KMS-11 (cell line): Measurements from ENCODE around the gene LRRC59.

Source experiments
- H2AFZ ChIP-seq: fragments of 200-600 bp; sonication (generic); 2 replicates; pipeline ENCODE4 v1.6.1; 2016; ENCODE audit warnings: antibody characterized with exemption, mixed run types, low read depth
- H3K27ac ChIP-seq: fragments of 200-600 bp; sonication (generic); 2 replicates; pipeline ENCODE4 v1.6.1; 2016; ENCODE audit warnings: mild to moderate bottlenecking, mixed run types
- H3K27me3 ChIP-seq: fragments of 200-600 bp; sonication (generic); 2 replicates; pipeline ENCODE4 v1.6.1; 2017; ENCODE audit warnings: mild to moderate bottlenecking, low read depth, mixed run types, moderate library complexity; ENCODE audit not compliant: insufficient read depth
- H3K36me3 ChIP-seq: fragments of 200-600 bp; sonication (generic); 2 replicates; pipeline ENCODE4 v1.6.1; 2017; ENCODE audit warnings: mild to moderate bottlenecking, mixed run types; ENCODE audit not compliant: insufficient read depth
- H3K4me1 ChIP-seq: fragments of 200-600 bp; sonication (generic); 2 replicates; pipeline ENCODE4 v1.6.1; 2016; ENCODE audit warnings: mild to moderate bottlenecking, low read depth, mixed run types; ENCODE audit not compliant: poor library complexity, severe bottlenecking
- H3K4me2 ChIP-seq: fragments of 200-600 bp; sonication (generic); 2 replicates; pipeline ENCODE4 v1.7.0; 2016; ENCODE audit warnings: mild to moderate bottlenecking, mixed run types
- H3K4me3 ChIP-seq: fragments of 200-600 bp; sonication (generic); IDR thresholded peaks from 2 replicates; pipeline ENCODE4 v1.6.1; 2017; ENCODE audit warnings: low read depth, low read length, mixed read lengths; ENCODE audit not compliant: insufficient read depth
- H3K79me2 ChIP-seq: fragments of 200-600 bp; sonication (generic); 2 replicates; pipeline ENCODE4 v1.6.1; 2016; ENCODE audit warnings: low read depth, mixed run types; ENCODE audit not compliant: insufficient read depth
- H3K9ac ChIP-seq: fragments of 200-600 bp; sonication (generic); 2 replicates; pipeline ENCODE4 v1.6.1; 2016; ENCODE audit warnings: mild to moderate bottlenecking, mixed run types
- H4K20me1 ChIP-seq: fragments of 200-600 bp; sonication (generic); 2 replicates; pipeline ENCODE4 v1.6.1; 2016; ENCODE audit warnings: mild to moderate bottlenecking, mixed run types; ENCODE audit not compliant: insufficient read depth
- CTCF ChIP-seq: fragments of 200-600 bp; sonication (generic); conservative IDR thresholded peaks from 2 replicates; pipeline ENCODE4 v1.6.1; 2017; ENCODE audit warnings: low read depth, mild to moderate bottlenecking, antibody characterized with exemption, low read length, moderate library complexity, mixed read lengths

Gene LRRC59

GRCh38 chr17:50355701-50356341 lies 41.5 kb downstream of the LRRC59 start:
- no peak for TF ChIP-seq CTCF
- Histone ChIP-seq H3K27ac (no peak overlapping the region), H3K9ac (no peak overlapping the region), H3K36me3 (no peaks in the 10 kb centered on the region), H2AFZ (no peak overlapping the region), H3K4me2 (no peak overlapping the region), H3K27me3 (no peaks in the 10 kb centered on the region), H4K20me1 (no peaks in the 10 kb centered on the region), H3K79me2 (no peaks in the 10 kb centered on the region), H3K4me3 (no peak overlapping the region), H3K4me1 (no peaks in the 10 kb centered on the region)

- H3K4me1 ChIP-seq = no peaks in the 10 kb centered on the region
- no peak overlapping the region for H3K27ac ChIP-seq
- no peak overlapping the region for H3K9ac ChIP-seq
- H3K4me2 ChIP-seq = no peak overlapping the region
- no peaks in the 10 kb centered on the region for H3K36me3 ChIP-seq
- no peaks in the 10 kb centered on the region for H3K79me2 ChIP-seq
- no peak overlapping the region for H2AFZ ChIP-seq
- no peak for TF ChIP-seq CTCF
- no peaks in the 10 kb centered on the region for H4K20me1 ChIP-seq
- H3K4me3 ChIP-seq = no peak overlapping the region
- no peaks in the 10 kb centered on the region for H3K27me3 ChIP-seq
Observed at GRCh38 chr17:50355336-50355700, 42.0 kb downstream of the LRRC59 start.

- Histone ChIP-seq H4K20me1 (no peaks in the 10 kb centered on the region), H3K27ac (no peak overlapping the region), H3K9ac (no peak overlapping the region), H3K4me2 (no peak overlapping the region), H3K4me3 (no peak overlapping the region), H3K27me3 (no peaks in the 10 kb centered on the region), H3K79me2 (no peaks in the 10 kb centered on the region), H3K4me1 (no peaks in the 10 kb centered on the region), H2AFZ (no peak overlapping the region), H3K36me3 (no peaks in the 10 kb centered on the region)
- no peak for TF ChIP-seq CTCF
Observed at GRCh38 chr17:50354776-50355175, 42.5 kb downstream of the LRRC59 start.

GRCh38 chr17:50354198-50354597 lies 43.1 kb downstream of the LRRC59 start:
- Histone ChIP-seq H3K9ac (no peak overlapping the region), H3K4me1 (no peaks in the 10 kb centered on the region), H2AFZ (no peak overlapping the region), H3K27ac (no peak overlapping the region), H3K36me3 (no peaks in the 10 kb centered on the region), H3K79me2 (peaks cover 1% of the 10 kb centered on the region; the same call in 1 of the 2 replicates), H3K27me3 (no peaks in the 10 kb centered on the region), H4K20me1 (no peaks in the 10 kb centered on the region), H3K4me2 (no peak overlapping the region), H3K4me3 (no peak overlapping the region)
- TF ChIP-seq CTCF = no peak
